Measurements from ENCODE around the gene RSKR.
A peak's percentile ranks its signal among the peaks of the same experiment; 100 is the strongest.
"Not testable (repeated sequence)": the region's sequence is repeated elsewhere in the genome, so short reads cannot be mapped to it uniquely, and the experiment has no call there.

Gene RSKR, protein sequence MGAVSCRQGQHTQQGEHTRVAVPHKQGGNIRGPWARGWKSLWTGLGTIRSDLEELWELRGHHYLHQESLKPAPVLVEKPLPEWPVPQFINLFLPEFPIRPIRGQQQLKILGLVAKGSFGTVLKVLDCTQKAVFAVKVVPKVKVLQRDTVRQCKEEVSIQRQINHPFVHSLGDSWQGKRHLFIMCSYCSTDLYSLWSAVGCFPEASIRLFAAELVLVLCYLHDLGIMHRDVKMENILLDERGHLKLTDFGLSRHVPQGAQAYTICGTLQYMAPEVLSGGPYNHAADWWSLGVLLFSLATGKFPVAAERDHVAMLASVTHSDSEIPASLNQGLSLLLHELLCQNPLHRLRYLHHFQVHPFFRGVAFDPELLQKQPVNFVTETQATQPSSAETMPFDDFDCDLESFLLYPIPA

DNA sequence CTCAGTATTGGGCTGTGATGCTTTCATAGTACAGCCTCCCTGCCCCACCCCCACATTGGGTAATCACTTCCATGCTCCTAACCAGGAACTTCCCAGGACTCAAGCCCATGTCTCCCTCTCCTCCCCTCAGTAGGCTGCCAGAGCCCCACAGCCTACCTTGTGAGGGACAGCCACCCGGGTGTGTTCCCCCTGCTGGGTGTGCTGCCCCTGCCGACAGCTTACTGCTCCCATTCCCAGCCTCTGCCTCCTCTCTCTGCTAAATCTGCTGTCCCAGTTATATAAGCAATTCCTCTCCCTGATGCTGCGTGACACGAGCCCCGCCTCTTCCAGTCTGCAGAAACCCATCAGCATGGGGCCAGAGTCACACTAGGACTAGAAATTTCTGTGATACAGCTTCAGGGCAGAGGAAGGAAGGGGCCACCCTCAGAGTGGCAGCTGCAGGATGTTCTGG lies at the start of gene RSKR:
Gene RSKR, minus strand, starts transcription at position 255 of the 451 bp plus-strand sequence. Its CDS starts 24 bp downstream, at position 231.
- no peaks in the 10 kb centered on the region for H3K4me1 ChIP-seq (ENCODE audit: insufficient read depth, low read length)
- H3K36me3 ChIP-seq (ENCODE audit: insufficient read depth, low read length): peaks cover 48% of the 10 kb centered on the region
- H3K9ac ChIP-seq (ENCODE audit: low read depth, low read length): no peak within 1 kb of the TSS
- H3K9me3 ChIP-seq (ENCODE audit: control insufficient read depth, insufficient read depth, low read length): no peaks in the 10 kb centered on the region

DNA sequence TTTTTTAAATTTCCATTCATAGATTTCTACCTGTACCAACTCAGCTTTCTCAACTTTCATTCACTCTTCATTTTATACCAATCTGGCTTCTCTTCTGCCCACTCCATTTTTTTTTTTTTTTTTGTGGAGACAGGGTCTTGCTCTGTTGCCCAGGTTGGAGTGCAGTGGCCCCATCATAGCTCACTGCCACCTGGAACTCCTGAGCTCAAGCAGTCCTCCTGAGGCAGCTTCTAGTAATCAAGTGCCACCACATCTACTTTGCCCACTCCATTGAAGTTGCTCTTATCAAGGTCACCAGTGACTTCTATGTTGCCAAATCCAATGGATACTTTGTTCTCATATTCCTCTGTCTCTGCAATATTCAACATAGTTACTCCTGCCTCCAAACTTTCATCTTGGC lies 49.7 kb upstream of the RSKR start:
- Histone ChIP-seq H3K4me1 (ENCODE audit: insufficient read depth, low read length) (peaks cover 6% of the 10 kb centered on the region), H3K9me3 (ENCODE audit: control insufficient read depth, insufficient read depth, low read length) (no peaks in the 10 kb centered on the region; the same call in 1 of the 2 replicates), H3K9ac (ENCODE audit: low read depth, low read length) (no peak overlapping the region), H3K36me3 (ENCODE audit: insufficient read depth, low read length) (peaks cover 14% of the 10 kb centered on the region; the same call in 1 of the 2 replicates)

- Histone ChIP-seq H3K9me3 (ENCODE audit: control insufficient read depth, insufficient read depth, low read length) (no peaks in the 10 kb centered on the region; the same call in 1 of the 2 replicates), H3K9ac (ENCODE audit: low read depth, low read length) (peak overlapping the region; percentile 100), H3K36me3 (ENCODE audit: insufficient read depth, low read length) (peaks cover 20% of the 10 kb centered on the region), H3K4me1 (ENCODE audit: insufficient read depth, low read length) (peaks cover 6% of the 10 kb centered on the region)
Measured at GRCh38 chr17:28662527-28662829, 48.5 kb upstream of the RSKR start.

- Histone ChIP-seq H3K36me3 (ENCODE audit: insufficient read depth, low read length) (peaks cover 20% of the 10 kb centered on the region), H3K9me3 (ENCODE audit: control insufficient read depth, insufficient read depth, low read length) (no peaks in the 10 kb centered on the region; the same call in 1 of the 2 replicates), H3K4me1 (ENCODE audit: insufficient read depth, low read length) (peaks cover 6% of the 10 kb centered on the region), H3K9ac (ENCODE audit: low read depth, low read length) (peak within 1 kb of the TSS; percentile 100)
Measured at GRCh38 chr17:28661635-28662526, 47.9 kb upstream of the RSKR start, which contains the start of the genes SDF2 and SUPT6H. Gene SDF2 (minus strand): TSS chr17:28661906. CDS start chr17:28661876, 30 bp downstream. Gene SUPT6H (plus strand): TSS chr17:28662205. CDS start chr17:28673402, 11,197 bp downstream.

DNA sequence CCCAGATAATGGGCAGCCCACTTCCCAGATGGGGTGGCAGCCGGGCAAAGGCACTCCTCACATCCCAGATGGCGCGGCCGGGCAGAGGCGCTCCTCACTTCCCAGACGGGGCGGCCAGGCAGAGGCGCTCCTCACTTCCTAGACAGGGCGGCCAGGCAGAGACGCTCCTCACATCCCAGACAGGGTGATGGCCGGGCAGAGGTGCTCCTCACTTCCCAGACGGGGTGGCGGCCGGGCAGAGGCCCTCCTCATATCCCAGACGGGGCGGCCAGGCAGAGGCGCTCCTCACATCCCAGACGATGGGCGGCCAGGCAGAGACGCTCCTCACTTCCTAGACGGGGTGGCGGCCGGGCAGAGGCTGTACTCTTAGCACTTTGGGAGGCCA lies 45.5 kb upstream of the RSKR start:
- not testable (repeated sequence) for H3K9ac ChIP-seq (ENCODE audit: low read depth, low read length); H3K9me3 ChIP-seq (ENCODE audit: control insufficient read depth, insufficient read depth, low read length); H3K4me1 ChIP-seq (ENCODE audit: insufficient read depth, low read length)
- H3K36me3 ChIP-seq (ENCODE audit: insufficient read depth, low read length): peaks cover 10% of the 10 kb centered on the region

GRCh38 chr17:28658766-28659496 lies 44.9 kb upstream of the RSKR start:
- H3K9ac ChIP-seq (ENCODE audit: low read depth, low read length); H3K4me1 ChIP-seq (ENCODE audit: insufficient read depth, low read length); H3K9me3 ChIP-seq (ENCODE audit: control insufficient read depth, insufficient read depth, low read length): not testable (repeated sequence)
- H3K36me3 ChIP-seq (ENCODE audit: insufficient read depth, low read length): peaks cover 10% of the 10 kb centered on the region

DNA sequence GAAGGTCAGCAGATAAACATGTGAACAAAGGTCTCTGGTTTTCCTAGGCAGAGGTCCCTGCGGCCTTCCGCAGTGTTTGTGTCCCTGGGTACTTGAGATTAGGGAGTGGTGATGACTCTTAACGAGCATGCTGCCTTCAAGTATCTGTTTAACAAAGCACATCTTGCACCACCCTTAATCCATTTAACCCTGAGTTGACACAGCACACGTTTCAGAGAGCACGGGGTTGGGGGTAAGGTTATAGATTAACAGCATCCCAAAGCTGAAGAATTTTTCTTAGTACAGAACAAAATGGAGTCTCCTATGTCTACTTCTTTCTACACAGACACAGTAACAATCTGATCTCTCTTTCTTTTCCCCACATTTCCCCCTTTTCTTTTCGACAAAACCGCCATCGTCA lies 44.4 kb upstream of the RSKR start:
- not testable (repeated sequence) for H3K36me3 ChIP-seq (ENCODE audit: insufficient read depth, low read length); H3K9me3 ChIP-seq (ENCODE audit: control insufficient read depth, insufficient read depth, low read length); H3K9ac ChIP-seq (ENCODE audit: low read depth, low read length); H3K4me1 ChIP-seq (ENCODE audit: insufficient read depth, low read length)

DNA sequence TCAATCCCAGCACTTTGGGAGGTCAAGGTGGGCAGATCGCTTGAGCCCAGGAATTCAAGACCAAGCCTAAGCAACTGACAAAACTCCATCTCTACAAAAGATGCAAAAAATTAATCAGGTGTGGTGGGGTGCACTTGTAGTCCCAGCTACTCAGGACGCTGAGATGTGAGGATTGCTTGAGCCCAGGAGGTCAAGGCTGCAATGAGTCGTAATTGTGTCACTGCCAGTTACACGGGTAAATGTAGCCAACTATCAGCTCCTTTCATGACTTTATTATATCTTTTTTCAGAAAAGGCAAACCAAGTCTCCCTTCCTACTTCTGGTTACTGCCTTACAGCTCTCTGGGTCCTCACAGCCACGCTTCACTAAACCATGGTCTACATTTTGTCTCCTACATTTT lies 43.8 kb upstream of the RSKR start:
- H3K36me3 ChIP-seq (ENCODE audit: insufficient read depth, low read length): peaks cover 8% of the 10 kb centered on the region
- H3K4me1 ChIP-seq (ENCODE audit: insufficient read depth, low read length): no peaks in the 10 kb centered on the region
- no peak overlapping the region for H3K9ac ChIP-seq (ENCODE audit: low read depth, low read length)
- no peaks in the 10 kb centered on the region; the same call in 1 of the 2 replicates for H3K9me3 ChIP-seq (ENCODE audit: control insufficient read depth, insufficient read depth, low read length)

DNA sequence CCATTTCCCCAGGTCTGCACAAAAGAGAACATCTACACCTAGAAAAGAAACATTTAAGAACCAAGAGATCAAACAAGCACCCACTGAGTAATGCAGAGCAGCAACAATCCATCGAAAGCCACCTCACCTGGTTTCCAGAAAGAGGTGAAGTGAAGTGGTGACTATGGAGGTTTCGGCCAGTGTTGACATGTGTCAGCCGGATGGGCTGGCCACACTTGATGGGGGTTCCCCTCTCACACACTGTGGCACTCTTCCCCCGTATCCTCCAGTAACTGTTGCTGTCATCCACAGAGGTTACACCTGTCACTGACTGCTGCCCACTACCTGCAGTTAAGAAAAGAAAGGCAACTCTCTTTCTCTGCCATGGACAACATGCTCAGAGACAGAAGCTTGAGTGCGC lies 41.2 kb upstream of the RSKR start:
- peaks cover 10% of the 10 kb centered on the region for H3K36me3 ChIP-seq (ENCODE audit: insufficient read depth, low read length)
- H3K9me3 ChIP-seq (ENCODE audit: control insufficient read depth, insufficient read depth, low read length): no peaks in the 10 kb centered on the region; the same call in 1 of the 2 replicates
- H3K9ac ChIP-seq (ENCODE audit: low read depth, low read length): no peak overlapping the region
- no peaks in the 10 kb centered on the region for H3K4me1 ChIP-seq (ENCODE audit: insufficient read depth, low read length)

DNA sequence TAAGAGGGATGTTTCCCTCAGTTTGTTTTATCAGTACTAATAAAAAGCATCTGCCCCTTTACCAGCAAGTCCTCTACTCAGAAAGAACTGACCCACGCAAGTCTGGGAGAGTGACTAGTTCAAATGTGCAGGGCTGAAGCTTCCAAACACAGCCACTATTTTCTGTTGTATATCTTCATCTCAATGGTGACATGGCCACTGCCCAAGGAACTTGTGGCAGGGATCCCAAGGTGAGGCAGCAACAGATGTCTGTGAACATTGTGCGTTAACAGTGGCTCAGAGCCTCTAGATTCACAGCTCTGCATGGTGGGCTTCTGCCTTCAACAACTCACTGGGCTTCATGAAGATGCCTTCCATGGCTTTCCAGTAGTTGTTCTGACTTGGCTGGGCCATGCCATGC lies 34.7 kb upstream of the RSKR start:
- no peaks in the 10 kb centered on the region for H3K9me3 ChIP-seq (ENCODE audit: control insufficient read depth, insufficient read depth, low read length)
- no peaks in the 10 kb centered on the region; the same call in 1 of the 2 replicates for H3K4me1 ChIP-seq (ENCODE audit: insufficient read depth, low read length)
- H3K9ac ChIP-seq (ENCODE audit: low read depth, low read length): no peak overlapping the region
- peaks cover 10% of the 10 kb centered on the region for H3K36me3 ChIP-seq (ENCODE audit: insufficient read depth, low read length)

DNA sequence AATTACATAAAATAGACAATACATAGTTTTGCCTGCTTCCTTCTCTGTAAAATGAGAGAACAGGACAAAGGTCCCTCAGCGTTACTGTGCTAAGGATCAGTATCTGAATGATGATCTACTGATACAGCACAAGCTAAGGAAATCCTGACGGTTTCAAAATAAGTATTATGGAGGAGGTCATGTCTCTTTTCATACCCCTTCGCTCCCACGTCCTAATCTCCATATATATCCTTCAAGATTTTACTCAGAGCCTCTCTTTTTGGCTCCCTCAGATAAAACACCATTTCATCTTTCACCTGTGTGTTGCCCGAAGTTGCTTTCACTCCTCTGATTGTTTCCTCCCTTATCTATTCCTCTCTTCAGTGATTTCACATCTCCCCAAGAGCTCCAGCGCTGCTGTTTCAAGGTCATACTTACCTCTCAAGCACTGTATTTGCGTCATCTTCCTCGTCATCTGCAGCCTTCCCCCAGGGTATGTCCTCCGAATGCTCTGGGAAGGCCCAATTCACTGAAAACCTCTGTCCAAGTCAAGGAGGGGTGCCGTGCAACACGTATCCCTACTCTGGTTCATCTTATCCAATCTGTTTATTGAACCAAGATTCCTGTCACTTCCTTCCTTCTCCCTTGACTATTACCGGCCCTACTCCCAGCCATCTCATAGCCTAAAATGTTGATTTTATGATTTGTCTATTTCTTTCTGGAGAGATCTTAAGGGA lies 32.2 kb upstream of the RSKR start:
- H3K4me1 ChIP-seq (ENCODE audit: insufficient read depth, low read length): no peaks in the 10 kb centered on the region; the same call in 1 of the 2 replicates
- peaks cover 27% of the 10 kb centered on the region for H3K36me3 ChIP-seq (ENCODE audit: insufficient read depth, low read length)
- no peaks in the 10 kb centered on the region for H3K9me3 ChIP-seq (ENCODE audit: control insufficient read depth, insufficient read depth, low read length)
- H3K9ac ChIP-seq (ENCODE audit: low read depth, low read length): no peak overlapping the region

DNA sequence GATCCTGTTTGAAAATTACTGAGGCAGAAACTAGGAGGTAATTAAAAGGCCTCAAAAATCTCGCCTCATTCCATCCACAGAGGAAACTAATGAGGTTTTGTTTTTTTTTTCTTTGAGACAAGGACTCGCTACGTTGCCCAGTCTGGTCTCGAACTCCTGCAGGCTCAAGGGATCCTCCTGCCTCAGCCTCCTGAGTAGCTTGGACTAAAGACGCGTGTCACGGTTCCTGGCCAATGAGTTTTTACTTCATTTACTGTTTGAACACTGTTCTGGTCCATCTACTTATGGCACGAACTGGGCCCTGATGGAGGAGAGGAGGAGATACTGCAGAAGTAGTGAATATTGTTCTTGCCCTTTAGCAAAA lies 31.6 kb upstream of the RSKR start:
- H3K36me3 ChIP-seq (ENCODE audit: insufficient read depth, low read length): peaks cover 33% of the 10 kb centered on the region
- no peaks in the 10 kb centered on the region; the same call in 1 of the 2 replicates for H3K4me1 ChIP-seq (ENCODE audit: insufficient read depth, low read length)
- no peaks in the 10 kb centered on the region for H3K9me3 ChIP-seq (ENCODE audit: control insufficient read depth, insufficient read depth, low read length)
- H3K9ac ChIP-seq (ENCODE audit: low read depth, low read length): peak overlapping the region; percentile 91

DNA sequence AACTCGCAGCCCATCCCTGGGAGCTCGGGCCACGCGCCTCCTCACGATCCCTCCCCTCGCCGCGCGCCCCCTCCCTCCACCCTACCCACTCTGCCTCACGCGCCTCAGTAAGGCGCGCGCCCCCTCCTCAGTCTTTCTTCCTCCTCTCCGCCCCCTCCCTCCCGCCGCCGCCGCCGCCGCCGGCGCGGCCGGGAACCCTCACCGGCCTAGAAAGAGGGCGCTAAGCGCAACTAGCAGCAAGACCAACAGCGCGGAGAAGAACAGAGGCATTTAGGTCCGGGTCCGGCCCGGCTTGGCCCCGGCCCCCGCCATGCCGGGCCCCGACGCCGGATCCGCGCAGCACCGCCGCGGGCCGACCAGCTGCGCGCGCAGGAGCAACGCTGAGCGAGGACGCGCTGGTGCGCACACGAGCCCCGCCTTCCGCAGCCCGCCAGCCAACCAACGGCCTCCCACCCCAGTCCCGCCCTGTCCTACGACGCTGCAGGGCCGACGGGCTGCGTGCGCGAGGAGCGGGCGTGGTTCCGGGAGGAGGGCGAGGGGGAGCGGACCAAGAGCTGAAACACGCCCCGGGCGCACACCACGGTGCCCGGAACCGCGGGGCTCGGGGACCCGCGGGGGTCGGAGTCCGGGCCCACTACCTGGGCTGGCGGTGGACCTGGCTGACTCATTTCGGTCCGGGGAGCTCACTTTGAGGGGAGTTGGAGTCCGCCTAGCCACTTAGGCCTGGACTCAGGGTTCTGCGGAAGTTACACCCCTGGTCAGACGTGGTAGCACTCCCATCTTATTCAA lies 31.0 kb upstream of the RSKR start, which contains the start of gene BLTP2:
Gene BLTP2, minus strand, starts transcription at position 372 of the 789 bp plus-strand sequence. Its CDS starts 102 bp downstream, at position 270.
- H3K36me3 ChIP-seq (ENCODE audit: insufficient read depth, low read length): peaks cover 35% of the 10 kb centered on the region
- H3K9ac ChIP-seq (ENCODE audit: low read depth, low read length): peak within 1 kb of the TSS; percentile 91
- no peaks in the 10 kb centered on the region; the same call in 1 of the 2 replicates for H3K4me1 ChIP-seq (ENCODE audit: insufficient read depth, low read length)
- H3K9me3 ChIP-seq (ENCODE audit: control insufficient read depth, insufficient read depth, low read length): no peaks in the 10 kb centered on the region
